Lung (tissue), 13 donors: ENCODE results near the gene EPHB4. TPM values are rescaled to one million over a fixed set of nuclear protein-coding genes. Genes with fewer than 3 reads are reported as not detected.
A peak's percentile ranks its signal among the peaks of the same experiment; 100 is the strongest.

Experiments used
- ATAC-seq: fragments of 200-7000 bp; cut with Tn5 transposase; one replicate; pipeline ENCODE4 v1.9.1; 2020; ENCODE audit warnings: moderate number of reproducible peaks; ENCODE audit not compliant: insufficient read depth, low FRiP score
- DNase-seq, 3 donors: peaks; one replicate each; pipeline ENCODE4 v3.0.0-alpha.2; 2013 to 2017
- H3K27ac ChIP-seq, 2 donors: one replicate each; pipeline ENCODE4 v1.5.1; 2013; ENCODE audit warnings: mild to moderate bottlenecking in 2 of 2, moderate library complexity in 2 of 2, control low read depth in 1 of 2, inconsistent platforms in 1 of 2, low read depth in 1 of 2, low read length in 1 of 2
- H3K27me3 ChIP-seq, 3 donors: one replicate each; pipeline ENCODE4 v1.5.1; 2013; ENCODE audit warnings: low read length in 2 of 3; ENCODE audit not compliant: control insufficient read depth in 3 of 3, insufficient read depth in 3 of 3
- H3K36me3 ChIP-seq, 4 donors: one replicate each; pipeline ENCODE4 v1.5.1; 2013; ENCODE audit warnings: low read length in 4 of 4, mild to moderate bottlenecking in 1 of 4, moderate library complexity in 1 of 4; ENCODE audit not compliant: control insufficient read depth in 4 of 4, insufficient read depth in 4 of 4
- H3K4me1 ChIP-seq, 5 donors: one replicate each; pipeline ENCODE4 v1.5.1; 2013; ENCODE audit warnings: low read length in 5 of 5, mild to moderate bottlenecking in 2 of 5, moderate library complexity in 1 of 5; ENCODE audit not compliant: control insufficient read depth in 5 of 5, insufficient read depth in 5 of 5
- H3K4me3 ChIP-seq: one replicate; pipeline ENCODE4 v1.5.1; 2013; ENCODE audit warnings: mild to moderate bottlenecking, control low read depth, moderate library complexity
- H3K9ac ChIP-seq, 2 donors: one replicate each; pipeline ENCODE4 v1.5.1; 2013; ENCODE audit warnings: low read length in 2 of 2, control low read depth in 1 of 2; ENCODE audit not compliant: insufficient read depth in 1 of 2
- H3K9me3 ChIP-seq, 4 donors: one replicate each; pipeline ENCODE4 v1.5.1; 2013; ENCODE audit warnings: low read length in 3 of 4, mild to moderate bottlenecking in 1 of 4, moderate library complexity in 1 of 4; ENCODE audit not compliant: control insufficient read depth in 4 of 4, insufficient read depth in 3 of 4
- WGBS, 2 donors: extraction: QIAGEN DNeasy Blood & Tissue Kit; methylation state at CpG; one replicate each; pipeline ENCODE4 v1.1.7; 2013; 5-methylcytosine and 5-hydroxymethylcytosine counted together
- polyA plus RNA-seq, 2 donors: library from polyadenylated mRNA; stranded (reverse); fragments of 200-250 nt; gene quantifications; one replicate each; pipeline ENCODE4 v1.2.1, GENCODE V29; 2013
- small RNA-seq: library from RNA; depleted of rRNA; stranded (forward); fragments of <200 nt; gene quantifications from one replicate; pipeline ENCODE3, GENCODE V24; 2014; ENCODE audit warnings: low replicate concordance
- total RNA-seq, 2 donors: library from RNA; depleted of rRNA in 1 of 2; stranded (reverse); fragments of >200 nt in 1 of 2; gene quantifications; one replicate each; pipeline ENCODE4 v1.2.1, GENCODE V29; 2014 to 2021
- TF ChIP-seq, protein P1 (sequence below): IDR thresholded peaks from 2 replicates; pipeline ENCODE4 v1.5.1; 2012; ENCODE audit warnings: mild to moderate bottlenecking; ENCODE audit errors: control extremely low read depth, extremely low read depth
- donor health status: control.
- donor health status: control.
- donor health status: Bipolar disorder and iron deficiency.
- donor health status: healthy.
- donor health status: DM: yes; HTN: yes; CAD: no.

The EPHB4 gene
- total and polyA plus RNA-seq, 4 donors: 21.7 to 64.2 (median 50.4) TPM

GRCh38 chr7:100759357-100760171 lies 67.8 kb downstream of the EPHB4 start:
- DNase-seq: peak in 1 of 3 donors; percentile 7
- Histone ChIP-seq H3K9ac (no peak overlapping the region), H3K9me3 (no peaks in the 10 kb centered on the region), H3K4me1 (no peaks in the 10 kb centered on the region), H3K27me3 (no peaks in the 10 kb centered on the region), H3K36me3 (no peaks in the 10 kb centered on the region), H3K4me3 (no peak overlapping the region), H3K27ac (no peak overlapping the region)
- 76 to 81% methylated on average over 19 of the region's 19 CpGs for WGBS, 2 donors
- no peak for ATAC-seq
- TF ChIP-seq, protein P1, sequence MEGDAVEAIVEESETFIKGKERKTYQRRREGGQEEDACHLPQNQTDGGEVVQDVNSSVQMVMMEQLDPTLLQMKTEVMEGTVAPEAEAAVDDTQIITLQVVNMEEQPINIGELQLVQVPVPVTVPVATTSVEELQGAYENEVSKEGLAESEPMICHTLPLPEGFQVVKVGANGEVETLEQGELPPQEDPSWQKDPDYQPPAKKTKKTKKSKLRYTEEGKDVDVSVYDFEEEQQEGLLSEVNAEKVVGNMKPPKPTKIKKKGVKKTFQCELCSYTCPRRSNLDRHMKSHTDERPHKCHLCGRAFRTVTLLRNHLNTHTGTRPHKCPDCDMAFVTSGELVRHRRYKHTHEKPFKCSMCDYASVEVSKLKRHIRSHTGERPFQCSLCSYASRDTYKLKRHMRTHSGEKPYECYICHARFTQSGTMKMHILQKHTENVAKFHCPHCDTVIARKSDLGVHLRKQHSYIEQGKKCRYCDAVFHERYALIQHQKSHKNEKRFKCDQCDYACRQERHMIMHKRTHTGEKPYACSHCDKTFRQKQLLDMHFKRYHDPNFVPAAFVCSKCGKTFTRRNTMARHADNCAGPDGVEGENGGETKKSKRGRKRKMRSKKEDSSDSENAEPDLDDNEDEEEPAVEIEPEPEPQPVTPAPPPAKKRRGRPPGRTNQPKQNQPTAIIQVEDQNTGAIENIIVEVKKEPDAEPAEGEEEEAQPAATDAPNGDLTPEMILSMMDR: no peak

GRCh38 chr7:100753750-100754149 lies 73.6 kb downstream of the EPHB4 start:
- Histone ChIP-seq H3K9me3 (no peaks in the 10 kb centered on the region), H3K27ac (no peak overlapping the region), H3K36me3 (no peaks in the 10 kb centered on the region), H3K27me3 (peaks cover 0 to 7% (median 5%) of the 10 kb centered on the region in 3 donors), H3K9ac (no peak overlapping the region), H3K4me3 (no peak overlapping the region), H3K4me1 (no peaks in the 10 kb centered on the region)
- DNase-seq (peak in 1 of 3 donors; percentile 3), ATAC-seq (no peak)
- WGBS, 2 donors: 73 to 78% methylated on average over 3 of the region's 3 CpGs
- TF ChIP-seq, protein P1: no peak

GRCh38 chr7:100752994-100753393 lies 74.3 kb downstream of the EPHB4 start:
- WGBS, 2 donors: 79 to 88% methylated on average over 5 of the region's 5 CpGs
- Histone ChIP-seq H3K9ac (no peak overlapping the region), H3K27ac (no peak overlapping the region), H3K9me3 (no peaks in the 10 kb centered on the region), H3K36me3 (no peaks in the 10 kb centered on the region), H3K4me1 (no peaks in the 10 kb centered on the region), H3K4me3 (no peak overlapping the region), H3K27me3 (peaks cover 0 to 7% (median 5%) of the 10 kb centered on the region in 3 donors)
- DNase-seq: no peak
- no peak for ATAC-seq
- TF ChIP-seq, protein P1: no peak

Small RNA genes lying within 50 kb of the gene (small RNA-seq; reads per million reads assigned to genes)
- gene RN7SL750P: not detected

Other genes with a start within 250 kb of the EPHB4 start
- 100 to 1,000 TPM in 1 of 2 donors, 10 to 100 TPM in 1; 38.1 to 109 TPM for gene LRCH4, start 241.4 kb downstream of the EPHB4 start, total RNA-seq
- 100 to 1,000 TPM in 1 of 2 donors, 10 to 100 TPM in 1; 81.7 to 103 TPM for gene LRCH4, start 241.4 kb downstream of the EPHB4 start, polyA plus RNA-seq
- 1 to 10 TPM in 1 of 2 donors, under 1 TPM in 1; 0.25 to 1.3 TPM for gene FBXO24, start 241.2 kb downstream of the EPHB4 start, total RNA-seq
- gene FBXO24, start 241.2 kb downstream of the EPHB4 start, polyA plus RNA-seq: under 1 TPM; 0.30 to 0.35 TPM
- gene PCOLCE, start 225.2 kb downstream of the EPHB4 start, total RNA-seq: 100 to 1,000 TPM in 1 of 2 donors, 10 to 100 TPM in 1; 53.6 to 105 TPM
- gene PCOLCE, start 225.2 kb downstream of the EPHB4 start, polyA plus RNA-seq: 10 to 100 TPM; 48.4 to 73.5 TPM
- 10 to 100 TPM; 13.2 to 26.9 TPM for gene MOSPD3, start 215.0 kb downstream of the EPHB4 start, total RNA-seq
- gene MOSPD3, start 215.0 kb downstream of the EPHB4 start, polyA plus RNA-seq: 10 to 100 TPM; 15.5 to 18.8 TPM
- gene TFR2, start 186.0 kb downstream of the EPHB4 start, total RNA-seq: 1 to 10 TPM; 1.7 to 2.1 TPM
- under 1 TPM; 0.33 to 0.85 TPM for gene TFR2, start 186.0 kb downstream of the EPHB4 start, polyA plus RNA-seq
- gene ACTL6B, start 171.1 kb downstream of the EPHB4 start, total RNA-seq: not detected
- gene ACTL6B, start 171.1 kb downstream of the EPHB4 start, polyA plus RNA-seq: not detected
- 100 to 1,000 TPM; 150 to 327 TPM for gene GNB2, start 153.8 kb downstream of the EPHB4 start, total RNA-seq
- 100 to 1,000 TPM; 130 to 381 TPM for gene GNB2, start 153.8 kb downstream of the EPHB4 start, polyA plus RNA-seq
- gene GIGYF1, start 133.3 kb downstream of the EPHB4 start, total RNA-seq: 10 to 100 TPM; 30.8 to 41.6 TPM
- 10 to 100 TPM; 19.0 to 36.8 TPM for gene GIGYF1, start 133.3 kb downstream of the EPHB4 start, polyA plus RNA-seq
- gene POP7, start 121.4 kb downstream of the EPHB4 start, total RNA-seq: 10 to 100 TPM; 20.3 to 30.1 TPM
- gene POP7, start 121.4 kb downstream of the EPHB4 start, polyA plus RNA-seq: 10 to 100 TPM; 36.5 to 50.6 TPM
- gene EPO, start 107.1 kb downstream of the EPHB4 start, total RNA-seq: not detected
- under 1 TPM in 1 of 2 donors, not detected in 1; 0.10 TPM for gene EPO, start 107.1 kb downstream of the EPHB4 start, polyA plus RNA-seq
- gene ZAN, start 93.9 kb downstream of the EPHB4 start, total RNA-seq: under 1 TPM in 1 of 2 donors, not detected in 1; 0.03 TPM
- gene ZAN, start 93.9 kb downstream of the EPHB4 start, polyA plus RNA-seq: not detected
- 10 to 100 TPM; 28.5 to 49.1 TPM for gene SLC12A9, start 25.2 kb upstream of the EPHB4 start, total RNA-seq
- gene SLC12A9, start 25.2 kb upstream of the EPHB4 start, polyA plus RNA-seq: 10 to 100 TPM; 29.2 to 52.6 TPM
- 10 to 100 TPM; 43.5 to 81.8 TPM for gene TRIP6, start 39.9 kb upstream of the EPHB4 start, total RNA-seq
- gene TRIP6, start 39.9 kb upstream of the EPHB4 start, polyA plus RNA-seq: 10 to 100 TPM; 41.4 to 61.2 TPM
- 100 to 1,000 TPM in 1 of 2 donors, 10 to 100 TPM in 1; 58.5 to 120 TPM for gene SRRT, start 47.6 kb upstream of the EPHB4 start, total RNA-seq
- gene SRRT, start 47.6 kb upstream of the EPHB4 start, polyA plus RNA-seq: 10 to 100 TPM; 76.1 to 79.8 TPM
- gene UFSP1, start 62.2 kb upstream of the EPHB4 start, total RNA-seq: 1 to 10 TPM; 1.5 to 5.8 TPM
- gene UFSP1, start 62.2 kb upstream of the EPHB4 start, polyA plus RNA-seq: 1 to 10 TPM; 5.2 to 6.2 TPM
- 1 to 10 TPM; 7.2 to 8.2 TPM for gene ACHE, start 68.4 kb upstream of the EPHB4 start, total RNA-seq
- gene ACHE, start 68.4 kb upstream of the EPHB4 start, polyA plus RNA-seq: 1 to 10 TPM; 2.6 to 6.2 TPM
- 1 to 10 TPM; 1.6 to 5.5 TPM for gene MUC3A, start 122.0 kb upstream of the EPHB4 start, total RNA-seq
- gene MUC3A, start 122.0 kb upstream of the EPHB4 start, polyA plus RNA-seq: 1 to 10 TPM in 1 of 2 donors, under 1 TPM in 1; 0.53 to 1.5 TPM
- 1 to 10 TPM; 2.0 to 5.5 TPM for gene MUC12, start 142.0 kb upstream of the EPHB4 start, total RNA-seq
- gene MUC12, start 142.0 kb upstream of the EPHB4 start, polyA plus RNA-seq: 1 to 10 TPM; 1.4 to 3.7 TPM
- not detected for gene MUC17, start 192.6 kb upstream of the EPHB4 start, total RNA-seq
- not detected for gene MUC17, start 192.6 kb upstream of the EPHB4 start, polyA plus RNA-seq